CD4-positive, CD25-positive, alpha-beta regulatory T cell (primary cell): ENCODE measurements around the gene ASTN2. TPM values are rescaled to one million over a fixed set of nuclear protein-coding genes. Genes with fewer than 3 reads are reported as not detected.

Experiments
- ATAC-seq, 2 donors: fragments of 150-1000 bp; cut with Tn5 transposase; one replicate each; pipeline ENCODE4 v1.10.0; 2021; ENCODE audit warnings: low read depth in 2 of 2, moderate number of reproducible peaks in 2 of 2, moderate library complexity in 1 of 2
- DNase-seq, 3 donors: peaks; one replicate each; pipeline versions ENCODE4 v3.0.0 to v3.0.0-alpha.2; 2012 to 2022; ENCODE audit warnings: mixed read lengths in 1 of 3
- H3K27ac ChIP-seq: one replicate; pipeline ENCODE4 v1.7.0; 2013; ENCODE audit warnings: mild to moderate bottlenecking, low read length; ENCODE audit not compliant: insufficient read depth, poor library complexity, severe bottlenecking
- H3K27me3 ChIP-seq: one replicate; pipeline ENCODE4 v1.7.0; 2013; ENCODE audit warnings: low read length; ENCODE audit not compliant: control insufficient read depth, insufficient read depth
- H3K36me3 ChIP-seq: one replicate; pipeline ENCODE4 v1.7.0; 2013; ENCODE audit warnings: mild to moderate bottlenecking, low read length, moderate library complexity; ENCODE audit not compliant: control insufficient read depth, insufficient read depth
- H3K4me1 ChIP-seq: 2 replicates; pipeline ENCODE4 v1.7.0; 2013; ENCODE audit warnings: mild to moderate bottlenecking, low read length; ENCODE audit not compliant: insufficient read depth, control insufficient read depth, poor library complexity, severe bottlenecking
- H3K4me3 ChIP-seq: one replicate; pipeline ENCODE4 v1.7.0; 2013; ENCODE audit warnings: low read depth, mild to moderate bottlenecking, low read length, moderate library complexity
- H3K9me3 ChIP-seq, 2 experiments: 1 replicate in 1 of 2; 2 replicates in 1 of 2; pipeline ENCODE4 v1.7.0; 2013; ENCODE audit warnings: low read length in 2 of 2, mild to moderate bottlenecking in 1 of 2, moderate library complexity in 1 of 2; ENCODE audit not compliant: control insufficient read depth in 2 of 2
- H3K27ac Mint-ChIP-seq, 3 donors: one replicate each; pipeline ENCODE4 v1.8.0; 2020 to 2022; ENCODE audit warnings: mild to moderate bottlenecking in 3 of 3, mixed read lengths in 3 of 3, moderate library complexity in 2 of 3
- H3K27me3 Mint-ChIP-seq: one replicate; pipeline ENCODE4 v1.8.0; 2022; ENCODE audit warnings: mild to moderate bottlenecking, mixed read lengths
- H3K36me3 Mint-ChIP-seq: one replicate; pipeline ENCODE4 v1.8.0; 2020; ENCODE audit warnings: mixed read lengths
- H3K4me1 Mint-ChIP-seq, 4 donors: one replicate each; pipeline ENCODE4 v1.8.0; 2020 to 2022; ENCODE audit warnings: mixed read lengths in 4 of 4, mild to moderate bottlenecking in 1 of 4
- H3K4me3 Mint-ChIP-seq, 4 donors: one replicate each; pipeline ENCODE4 v1.8.0; 2020 to 2022; ENCODE audit warnings: mild to moderate bottlenecking in 4 of 4, mixed read lengths in 4 of 4, moderate library complexity in 3 of 4
- H3K9me3 Mint-ChIP-seq, 7 donors: one replicate each; pipeline ENCODE4 v1.8.0; 2020 to 2022; ENCODE audit warnings: mixed read lengths in 7 of 7, mild to moderate bottlenecking in 3 of 7, moderate library complexity in 2 of 7
- polyA plus RNA-seq, 4 donors: library from polyadenylated mRNA; unstranded; fragments of 300-500 nt; fragmentation: Illumina TruSeq; gene quantifications; one replicate each; pipeline ENCODE4 v1.2.3, GENCODE V29; 2021
- total RNA-seq: library from RNA; stranded (reverse); gene quantifications from one replicate; pipeline ENCODE4 v1.2.3, GENCODE V29; 2022

The ASTN2 gene
- total and polyA plus RNA-seq, 5 donors from 2014 or later = 5.0 to 9.9 (median 7.4) TPM

GRCh38 chr9:116574027-116574679, 840.7 kb downstream of the ASTN2 start:
- Mint-ChIP-seq H3K27me3 (no peaks in the 10 kb centered on the region), H3K4me3 (no peak overlapping the region), H3K27ac (no peak overlapping the region), H3K4me1 (no peaks in the 10 kb centered on the region), H3K36me3 (no peaks in the 10 kb centered on the region), H3K9me3 (peaks cover 0 to 1% (median 0%) of the 10 kb centered on the region in 7 donors)
- Histone ChIP-seq H3K27ac (no peak overlapping the region), H3K9me3 (no peaks in the 10 kb centered on the region), H3K36me3 (no peaks in the 10 kb centered on the region), H3K4me3 (no peak overlapping the region), H3K27me3 (no peaks in the 10 kb centered on the region), H3K4me1 (no peaks in the 10 kb centered on the region)
- ATAC-seq (no peak), DNase-seq (no peak)

DNA sequence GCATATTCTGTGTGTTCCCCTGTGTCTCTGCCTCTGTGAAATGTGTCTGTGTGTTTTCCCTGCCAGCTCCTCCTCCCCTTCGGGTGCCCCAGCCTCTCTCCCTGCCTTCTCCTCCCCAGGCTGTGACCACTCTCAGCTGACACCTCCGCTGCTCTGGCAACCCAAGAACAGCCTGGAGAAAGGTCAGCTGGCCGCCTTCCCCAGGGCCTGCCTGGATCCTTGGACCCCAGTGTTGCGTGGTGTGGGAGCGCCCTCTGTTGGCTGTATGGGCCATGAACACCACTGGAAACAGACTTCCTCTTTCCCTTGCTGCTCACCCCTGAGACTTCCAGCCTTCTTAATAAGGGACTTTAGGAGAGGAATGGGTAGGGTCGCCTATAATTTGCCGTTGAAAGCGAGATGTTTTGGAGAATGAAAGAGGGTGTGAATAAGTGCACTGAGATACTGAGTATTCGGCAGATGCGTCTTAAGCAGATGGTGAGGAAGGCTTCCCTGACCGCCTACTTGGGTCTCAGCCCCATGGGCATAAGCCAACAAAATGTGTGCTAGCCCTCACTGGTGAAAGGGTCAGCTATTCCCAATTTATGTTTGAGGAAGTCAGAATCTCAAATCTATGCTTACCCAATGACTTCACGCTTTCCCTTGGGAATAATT, 842.6 kb downstream of the ASTN2 start:
- no peaks in the 10 kb centered on the region for H3K36me3 ChIP-seq
- no peaks in the 10 kb centered on the region for H3K4me1 Mint-ChIP-seq
- H3K9me3 Mint-ChIP-seq = peaks cover 0 to 1% (median 0%) of the 10 kb centered on the region in 7 donors
- H3K36me3 Mint-ChIP-seq = no peaks in the 10 kb centered on the region
- H3K27me3 ChIP-seq = no peaks in the 10 kb centered on the region
- H3K27me3 Mint-ChIP-seq = no peaks in the 10 kb centered on the region
- H3K9me3 ChIP-seq = no peaks in the 10 kb centered on the region
- no peak overlapping the region for H3K27ac ChIP-seq
- DNase-seq (peak in 1 of 3 donors; percentile 21), ATAC-seq (no peak)
- no peak overlapping the region for H3K4me3 Mint-ChIP-seq
- no peak overlapping the region for H3K27ac Mint-ChIP-seq
- H3K4me3 ChIP-seq = no peak overlapping the region
- no peaks in the 10 kb centered on the region for H3K4me1 ChIP-seq

DNA sequence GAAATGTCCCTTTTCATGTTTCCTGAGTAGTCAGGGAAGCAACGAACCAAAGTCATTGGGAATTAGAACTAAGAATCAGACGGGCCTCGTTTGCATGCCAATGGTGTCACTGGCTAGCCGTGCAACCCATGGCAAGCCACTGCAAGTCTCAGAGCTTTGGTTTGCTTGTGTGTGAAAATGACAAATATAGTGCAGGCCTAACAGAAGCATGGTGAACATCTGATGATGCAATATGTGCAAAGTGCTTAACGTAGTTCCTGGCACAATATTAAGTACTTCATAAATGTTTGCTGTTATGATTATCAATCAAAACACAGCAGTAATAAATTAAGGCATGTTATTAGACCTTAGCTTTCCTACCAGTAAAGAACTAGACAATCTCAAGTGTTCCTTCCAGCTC, 845.7 kb downstream of the ASTN2 start:
- no peak overlapping the region for H3K4me3 ChIP-seq
- H3K27me3 ChIP-seq = no peaks in the 10 kb centered on the region
- no peaks in the 10 kb centered on the region for H3K4me1 ChIP-seq
- no peaks in the 10 kb centered on the region for H3K9me3 ChIP-seq
- DNase-seq = no peak
- no peak overlapping the region for H3K27ac ChIP-seq
- H3K9me3 Mint-ChIP-seq = peaks cover 0 to 1% (median 0%) of the 10 kb centered on the region in 7 donors
- no peaks in the 10 kb centered on the region for H3K4me1 Mint-ChIP-seq
- H3K27ac Mint-ChIP-seq = no peak overlapping the region
- no peaks in the 10 kb centered on the region for H3K36me3 ChIP-seq
- ATAC-seq = no peak
- no peaks in the 10 kb centered on the region for H3K36me3 Mint-ChIP-seq
- no peak overlapping the region for H3K4me3 Mint-ChIP-seq
- no peaks in the 10 kb centered on the region for H3K27me3 Mint-ChIP-seq

DNA sequence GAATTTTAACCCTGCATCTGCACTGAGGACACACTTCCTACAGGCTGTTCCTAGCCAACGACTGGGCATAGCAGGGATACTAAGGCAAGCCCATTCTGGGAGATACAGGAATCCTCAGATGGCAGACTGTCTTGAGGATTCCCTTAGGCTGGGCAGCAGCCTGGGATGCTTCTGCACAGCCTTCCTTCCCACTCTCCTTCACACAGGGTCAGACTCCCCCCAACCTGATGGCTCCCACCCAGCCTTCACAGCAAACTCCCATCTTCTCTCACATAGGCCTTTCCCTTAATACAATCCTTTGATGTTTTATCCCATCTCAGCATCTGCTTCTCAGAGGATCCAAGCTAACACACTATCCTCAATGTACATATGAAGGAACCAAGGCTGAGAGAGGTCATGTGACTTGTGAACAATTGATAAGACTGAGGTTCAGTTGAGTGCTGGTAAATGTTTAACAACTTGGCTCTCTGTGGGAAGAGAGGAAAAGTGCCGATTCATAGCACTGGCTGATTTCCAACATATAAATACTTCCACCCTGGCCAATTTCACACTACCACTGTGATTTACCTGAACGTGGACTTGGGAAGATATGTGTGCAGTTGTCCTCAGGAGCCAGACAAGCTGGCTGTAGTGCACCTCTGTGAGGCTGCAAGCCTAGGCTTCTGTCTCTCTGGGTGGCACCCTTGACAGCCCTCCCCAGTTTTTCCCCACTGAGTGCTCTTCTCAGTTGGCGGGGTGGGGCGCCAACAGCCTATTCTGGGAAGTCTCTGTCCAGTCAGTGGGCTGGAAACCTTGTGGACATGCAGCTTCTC, 848.0 kb downstream of the ASTN2 start:
- no peak for DNase-seq
- ATAC-seq = no peak
- Histone ChIP-seq H3K4me3 (no peak overlapping the region), H3K27ac (no peak overlapping the region), H3K9me3 (no peaks in the 10 kb centered on the region), H3K4me1 (no peaks in the 10 kb centered on the region), H3K36me3 (no peaks in the 10 kb centered on the region), H3K27me3 (no peaks in the 10 kb centered on the region)
- Mint-ChIP-seq H3K9me3 (peaks cover 0 to 4% (median 0%) of the 10 kb centered on the region in 7 donors), H3K27ac (peak overlapping the region in 1 of 3 donors; percentile 33), H3K27me3 (no peaks in the 10 kb centered on the region), H3K36me3 (no peaks in the 10 kb centered on the region), H3K4me3 (no peak overlapping the region), H3K4me1 (no peaks in the 10 kb centered on the region)

DNA sequence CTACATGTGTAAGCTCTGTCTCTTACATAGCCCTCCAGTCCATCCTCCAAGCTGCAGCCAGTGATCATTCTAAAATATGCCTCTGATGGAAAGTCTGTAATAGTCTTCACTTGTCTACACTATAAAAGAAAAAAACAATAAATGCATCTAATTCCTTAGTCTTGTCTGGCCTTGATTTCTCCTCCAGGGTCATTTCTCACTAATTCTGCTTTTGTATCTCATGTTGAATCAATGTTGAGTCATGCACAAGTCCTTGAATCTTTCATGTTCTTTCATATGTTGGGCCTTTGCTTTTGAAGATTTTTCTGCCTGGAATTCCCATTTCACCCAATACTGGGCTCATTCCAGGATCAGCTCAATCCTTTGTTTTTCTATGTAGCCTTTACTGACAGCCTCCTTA, 848.9 kb downstream of the ASTN2 start:
- Histone ChIP-seq H3K4me3 (no peak overlapping the region), H3K27ac (no peak overlapping the region), H3K36me3 (no peaks in the 10 kb centered on the region), H3K9me3 (no peaks in the 10 kb centered on the region), H3K27me3 (no peaks in the 10 kb centered on the region), H3K4me1 (no peaks in the 10 kb centered on the region)
- Mint-ChIP-seq H3K4me1 (no peaks in the 10 kb centered on the region), H3K9me3 (peaks cover 0 to 4% (median 0%) of the 10 kb centered on the region in 7 donors), H3K4me3 (no peak overlapping the region), H3K27me3 (no peaks in the 10 kb centered on the region), H3K36me3 (no peaks in the 10 kb centered on the region), H3K27ac (no peak overlapping the region)
- no peak for DNase-seq
- no peak for ATAC-seq

GRCh38 chr9:116564266-116564793, 850.5 kb downstream of the ASTN2 start:
- Histone ChIP-seq H3K9me3 (no peaks in the 10 kb centered on the region), H3K27ac (no peak overlapping the region), H3K4me3 (no peak overlapping the region), H3K27me3 (no peaks in the 10 kb centered on the region), H3K4me1 (no peaks in the 10 kb centered on the region), H3K36me3 (no peaks in the 10 kb centered on the region)
- no peak for ATAC-seq
- no peak overlapping the region for H3K27ac Mint-ChIP-seq
- no peaks in the 10 kb centered on the region for H3K36me3 Mint-ChIP-seq
- H3K9me3 Mint-ChIP-seq = peaks cover 0 to 4% (median 0%) of the 10 kb centered on the region in 7 donors
- no peak overlapping the region for H3K4me3 Mint-ChIP-seq
- H3K27me3 Mint-ChIP-seq = no peaks in the 10 kb centered on the region
- H3K4me1 Mint-ChIP-seq = no peaks in the 10 kb centered on the region
- no peak for DNase-seq

DNA sequence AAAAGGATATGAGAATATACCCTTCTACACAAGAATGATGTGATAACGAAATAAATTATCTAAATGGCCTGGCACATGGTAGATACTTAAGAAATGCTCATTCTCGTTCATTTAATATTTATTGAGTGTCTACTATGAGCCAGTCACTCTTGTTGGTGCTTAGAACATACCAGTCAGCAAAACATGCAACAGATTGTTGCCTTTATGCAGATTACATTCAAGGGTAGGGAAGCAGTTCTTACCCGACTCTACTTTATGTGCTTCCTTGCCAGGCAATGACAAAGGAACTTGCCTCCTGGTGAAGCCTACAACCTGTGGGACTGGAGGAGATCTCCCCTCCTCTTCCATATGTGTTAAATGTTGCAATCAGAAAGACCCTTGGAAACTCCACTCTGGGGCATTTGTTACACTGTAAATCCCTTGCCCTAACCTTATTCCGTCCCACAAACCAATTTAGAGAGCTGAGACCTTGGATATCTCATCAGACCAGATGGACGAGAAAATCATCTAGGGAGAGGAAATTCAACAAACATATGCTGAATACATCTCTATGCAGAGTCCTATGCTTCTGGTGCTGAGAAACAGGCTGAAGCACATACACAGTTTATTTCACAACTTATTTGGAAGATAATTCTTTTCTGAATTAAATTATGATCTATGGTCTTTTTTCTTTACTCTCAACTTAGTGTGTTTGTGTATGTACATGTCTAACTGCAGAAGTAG, 855.9 kb downstream of the ASTN2 start:
- DNase-seq = no peak
- no peaks in the 10 kb centered on the region for H3K27me3 ChIP-seq
- no peaks in the 10 kb centered on the region for H3K9me3 ChIP-seq
- Mint-ChIP-seq H3K27ac (no peak overlapping the region), H3K4me1 (peaks cover 0 to 4% (median 0%) of the 10 kb centered on the region in 4 donors), H3K9me3 (peaks cover 0 to 4% (median 0%) of the 10 kb centered on the region in 7 donors), H3K4me3 (no peak overlapping the region), H3K36me3 (peaks cover 8% of the 10 kb centered on the region), H3K27me3 (no peaks in the 10 kb centered on the region)
- H3K4me3 ChIP-seq = no peak overlapping the region
- no peak overlapping the region for H3K27ac ChIP-seq
- H3K4me1 ChIP-seq = no peaks in the 10 kb centered on the region
- ATAC-seq = no peak
- no peaks in the 10 kb centered on the region for H3K36me3 ChIP-seq
